Upper lobe of left lung (tissue), 4 donors: ENCODE results near the gene TGFB1I1.

Experiments used
- CTCF ChIP-seq, 6 experiments: fragments of 450-650 bp in 4 of 6; fragments of 200-600 bp in 2 of 6; sonication (generic) in 2 of 6; IDR thresholded peaks; one replicate each; pipeline ENCODE4 v1.5.1; 2016 to 2019; ENCODE audit warnings: antibody characterized with exemption in 6 of 6
- EP300 ChIP-seq, 4 donors: sonication (generic); formaldehyde crosslinking; IDR thresholded peaks; one replicate each; pipeline ENCODE4 v1.5.1; 2017; ENCODE audit warnings: antibody characterized with exemption in 4 of 4, control low read depth in 2 of 4

DNA sequence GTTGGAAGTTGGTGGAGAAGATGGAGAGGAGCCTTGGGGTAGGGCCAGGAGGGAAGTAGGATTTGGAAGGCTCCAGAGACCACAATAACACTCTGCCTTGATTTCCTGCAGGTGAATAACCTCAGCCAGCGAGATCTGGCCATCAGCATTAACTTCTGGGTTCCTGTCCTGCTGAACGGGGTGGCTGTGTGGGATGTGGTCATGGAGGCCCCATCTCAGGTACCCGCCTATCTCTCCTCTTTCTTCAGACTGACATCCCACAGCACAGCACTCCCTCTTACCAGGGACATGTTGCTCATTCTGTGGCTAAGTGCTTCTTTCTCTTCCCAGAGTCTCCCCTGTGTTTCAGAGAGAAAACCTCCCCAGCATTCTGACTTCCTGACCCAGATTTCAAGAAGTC is 48.7 kb upstream of the TGFB1I1 start:
- TF ChIP-seq CTCF (IDR thresholded peaks at IDR 0.05) = no peak
- TF ChIP-seq EP300 (IDR thresholded peaks at IDR 0.05) = no peak
